NT2/D1 (cell line): ENCODE measurements around the gene MBNL1.

Experiments used
- YY1 ChIP-seq: IDR thresholded peaks from 2 replicates; pipeline ENCODE4 v1.6.1; 2011; ENCODE audit not compliant: insufficient read length, insufficient read depth
- ZNF274 ChIP-seq: IDR thresholded peaks from 2 replicates; pipeline ENCODE4 v1.6.1; 2011; ENCODE audit warnings: mild to moderate bottlenecking, low read depth, low read length

GRCh38 chr3:152421162-152421561 lies 152.4 kb downstream of the MBNL1 start:
- TF ChIP-seq ZNF274 (no peak), YY1 (no peak)
